Erythroblast (primary cell): ENCODE results near the gene KIF16B.

Experiments
- GATA1 ChIP-seq: IDR thresholded peaks from 2 replicates; pipeline ENCODE4 v1.6.1; 2011; ENCODE audit warnings: low read depth, mild to moderate bottlenecking, control low read depth, low read length, moderate library complexity
- POLR2A ChIP-seq: IDR thresholded peaks from 2 replicates; pipeline ENCODE4 v1.6.1; 2011; ENCODE audit warnings: mild to moderate bottlenecking, low read length

DNA sequence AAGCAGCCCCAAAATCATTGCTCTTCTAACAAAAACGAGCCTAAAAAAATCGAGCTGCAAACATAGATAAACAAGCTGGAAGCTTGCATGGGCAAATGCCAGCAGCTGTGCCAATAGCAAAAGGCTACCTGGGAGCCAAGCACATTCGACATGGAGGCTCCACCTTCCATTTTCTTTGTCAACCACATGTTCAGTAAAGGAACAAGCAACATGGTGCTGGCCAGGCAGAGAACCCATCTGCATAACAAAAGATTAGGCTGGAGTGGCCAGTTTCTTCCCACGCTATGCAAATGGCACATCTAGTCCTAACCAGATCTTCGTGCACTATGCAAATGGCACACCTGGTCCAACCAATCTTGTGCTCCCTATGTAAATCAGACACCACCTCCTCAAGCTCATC lies 110.5 kb downstream of the KIF16B start:
- no peak for TF ChIP-seq POLR2A
- TF ChIP-seq GATA1: no peak
